ENCODE measurements around the gene PTCH1.
A peak's percentile ranks its signal among the peaks of the same experiment; 100 is the strongest.

The PTCH1 gene

GRCh38 chr9:95411054-95411892 lies 105.5 kb downstream of the PTCH1 start:
- peak overlapping the region in 7 of 11 experiments; percentile 59 to 82 (median 63); a peak in 11 of 22 replicates for H3K27ac ChIP-seq
- no peaks in the 10 kb centered on the region for H3K27me3 ChIP-seq
- no peak for TF ChIP-seq Cebpa-rat (IDR thresholded peaks at IDR 0.05)
- peak overlapping the region in 2 of 11 experiments; percentile 58 to 69; a peak in 1 of 22 replicates for H3K9ac ChIP-seq
- no peaks in the 10 kb centered on the region for H4K20me1 ChIP-seq
- peaks cover 0 to 58% (median 26%) of the 10 kb centered on the region in 10 experiments; a peak in 17 of 20 replicates for H3K4me1 ChIP-seq
- no peak overlapping the region for H3K4me3 ChIP-seq
- H3K36me3 ChIP-seq, result no peaks in the 10 kb centered on the region
- H3K9me3 ChIP-seq (replicated peaks in 1 of 11), result peaks cover 0 to 7% (median 4%) of the 10 kb centered on the region in 11 experiments; a peak in 4 of 22 replicates
- H3K4me2 ChIP-seq, result peak overlapping the region in 8 of 11 experiments; percentile 18 to 87 (median 79); a peak in 13 of 22 replicates

GRCh38 chr9:95409650-95410426 lies 106.9 kb downstream of the PTCH1 start:
- Histone ChIP-seq H3K36me3 (no peaks in the 10 kb centered on the region), H3K4me2 (peak overlapping the region in 9 of 11 experiments; percentile 43 to 87 (median 76); a peak in 17 of 22 replicates), H3K9ac (peak overlapping the region in 7 of 11 experiments; percentile 20 to 69 (median 43); a peak in 10 of 22 replicates), H3K9me3 (replicated peaks in 1 of 11) (no peaks in the 10 kb centered on the region; a peak in 1 of 22 replicates), H4K20me1 (no peaks in the 10 kb centered on the region), H3K27me3 (no peaks in the 10 kb centered on the region), H3K4me1 (peaks cover 0 to 66% (median 29%) of the 10 kb centered on the region in 10 experiments; a peak in 17 of 20 replicates), H3K27ac (peak overlapping the region in 10 of 11 experiments; percentile 8 to 82 (median 60); a peak in 17 of 22 replicates), H3K4me3 (peak overlapping the region in 1 of 10 experiments; percentile 37; a peak in 2 of 20 replicates)
- peak in 7 of 11 experiments; percentile 42 to 95 (median 82); a peak in 13 of 22 replicates for TF ChIP-seq Cebpa-rat (IDR thresholded peaks at IDR 0.05)

- no peak overlapping the region for H3K9ac ChIP-seq
Measured at GRCh38 chr9:95407524-95407923, 109.2 kb downstream of the PTCH1 start.

GRCh38 chr9:95406121-95406520 lies 110.7 kb downstream of the PTCH1 start:
- no peak for TF ChIP-seq Cebpa-rat (IDR thresholded peaks at IDR 0.05)
- H3K27ac ChIP-seq, result no peak overlapping the region
- H4K20me1 ChIP-seq, result no peaks in the 10 kb centered on the region
- no peaks in the 10 kb centered on the region; a peak in 1 of 22 replicates for H3K36me3 ChIP-seq
- H3K9me3 ChIP-seq (replicated peaks in 1 of 11), result peaks cover 0 to 29% (median 5%) of the 10 kb centered on the region in 11 experiments; a peak in 15 of 22 replicates
- H3K4me3 ChIP-seq, result no peak overlapping the region
- peak overlapping the region in 4 of 11 experiments; percentile 5 to 36 (median 24); a peak in 5 of 22 replicates for H3K4me2 ChIP-seq
- H3K27me3 ChIP-seq, result no peaks in the 10 kb centered on the region
- H3K9ac ChIP-seq, result no peak overlapping the region
- peaks cover 0 to 54% (median 24%) of the 10 kb centered on the region in 10 experiments; a peak in 17 of 20 replicates for H3K4me1 ChIP-seq

More at GRCh38 chr9:95407524-95407923, 109.2 kb downstream of the PTCH1 start:
- Histone ChIP-seq H3K4me1 (peaks cover 0 to 66% (median 29%) of the 10 kb centered on the region in 10 experiments; a peak in 17 of 20 replicates), H4K20me1 (no peaks in the 10 kb centered on the region), H3K36me3 (no peaks in the 10 kb centered on the region; a peak in 1 of 22 replicates), H3K27ac (0 out of 22 replicates have a peak overlapping the region, but pooled peaks of 1 of the 11 experiments have one; percentile 22), H3K9me3 (replicated peaks in 1 of 11) (peaks cover 0 to 16% (median 5%) of the 10 kb centered on the region in 11 experiments; a peak in 12 of 22 replicates), H3K27me3 (no peaks in the 10 kb centered on the region), H3K4me2 (peak overlapping the region in 1 of 11 experiments; percentile 10; a peak in 3 of 22 replicates), H3K4me3 (no peak overlapping the region)
- no peak for TF ChIP-seq Cebpa-rat (IDR thresholded peaks at IDR 0.05)

- H3K4me1 ChIP-seq, result no peaks in the 10 kb centered on the region
- no peaks in the 10 kb centered on the region for H3K27me3 ChIP-seq
- no peak overlapping the region for H3K9ac ChIP-seq
- no peaks in the 10 kb centered on the region for H4K20me1 ChIP-seq
- no peaks in the 10 kb centered on the region; a peak in 1 of 22 replicates for H3K36me3 ChIP-seq
- H3K4me2 ChIP-seq, result no peak overlapping the region
- no peak for TF ChIP-seq Cebpa-rat (IDR thresholded peaks at IDR 0.05)
- H3K27ac ChIP-seq, result no peak overlapping the region
- H3K4me3 ChIP-seq, result no peak overlapping the region
- peaks cover 16 to 65% (median 34%) of the 10 kb centered on the region in 11 experiments; a peak in 21 of 22 replicates for H3K9me3 ChIP-seq (replicated peaks in 1 of 11)
Measured at GRCh38 chr9:95399261-95399660, 117.5 kb downstream of the PTCH1 start.

Data from BLaER1 treated with 17β-estradiol and CSF1 and Interleukin-3, amounts not matched to agents 10 nM and 100 nM (cell line).